Effector memory CD4-positive, alpha-beta T cell (primary cell): Measurements from ENCODE around the gene HUS1.

ENCODE experiments used
- DNase-seq, 3 donors: peaks; one replicate each; pipeline ENCODE4 v3.0.0-alpha.2; 2020
- H3K27ac ChIP-seq: 2 replicates; pipeline ENCODE4 v1.7.0; 2013; ENCODE audit warnings: mild to moderate bottlenecking, low read length, moderate library complexity; ENCODE audit not compliant: insufficient read depth, poor library complexity, severe bottlenecking
- H3K27me3 ChIP-seq: replicated peaks from 2 replicates; pipeline ENCODE4 v1.7.0; 2013; ENCODE audit warnings: mild to moderate bottlenecking, low read length; ENCODE audit not compliant: insufficient read depth, control insufficient read depth, poor library complexity, severe bottlenecking
- H3K36me3 ChIP-seq: 2 replicates; pipeline ENCODE4 v1.7.0; 2013; ENCODE audit warnings: mild to moderate bottlenecking, low read length, moderate library complexity; ENCODE audit not compliant: control insufficient read depth, insufficient read depth
- H3K4me1 ChIP-seq: 2 replicates; pipeline ENCODE4 v1.7.0; 2013; ENCODE audit warnings: low read length, mild to moderate bottlenecking; ENCODE audit not compliant: control insufficient read depth, insufficient read depth, poor library complexity, severe bottlenecking
- H3K4me3 ChIP-seq: 2 replicates; pipeline ENCODE4 v1.7.0; 2013; ENCODE audit warnings: low read length, low read depth, mild to moderate bottlenecking; ENCODE audit not compliant: insufficient read depth, poor library complexity, severe bottlenecking
- H3K9me3 ChIP-seq: 2 replicates; pipeline ENCODE4 v1.7.0; 2013; ENCODE audit warnings: mild to moderate bottlenecking, low read length, moderate library complexity; ENCODE audit not compliant: control insufficient read depth

The HUS1 gene

GRCh38 chr7:47940088-47941013, 39.1 kb downstream of the HUS1 start:
- Histone ChIP-seq H3K27ac (no peak overlapping the region), H3K36me3 (no peaks in the 10 kb centered on the region), H3K4me1 (no peaks in the 10 kb centered on the region), H3K4me3 (no peak overlapping the region), H3K27me3 (no peaks in the 10 kb centered on the region), H3K9me3 (no peaks in the 10 kb centered on the region)
- no peak for DNase-seq

DNA sequence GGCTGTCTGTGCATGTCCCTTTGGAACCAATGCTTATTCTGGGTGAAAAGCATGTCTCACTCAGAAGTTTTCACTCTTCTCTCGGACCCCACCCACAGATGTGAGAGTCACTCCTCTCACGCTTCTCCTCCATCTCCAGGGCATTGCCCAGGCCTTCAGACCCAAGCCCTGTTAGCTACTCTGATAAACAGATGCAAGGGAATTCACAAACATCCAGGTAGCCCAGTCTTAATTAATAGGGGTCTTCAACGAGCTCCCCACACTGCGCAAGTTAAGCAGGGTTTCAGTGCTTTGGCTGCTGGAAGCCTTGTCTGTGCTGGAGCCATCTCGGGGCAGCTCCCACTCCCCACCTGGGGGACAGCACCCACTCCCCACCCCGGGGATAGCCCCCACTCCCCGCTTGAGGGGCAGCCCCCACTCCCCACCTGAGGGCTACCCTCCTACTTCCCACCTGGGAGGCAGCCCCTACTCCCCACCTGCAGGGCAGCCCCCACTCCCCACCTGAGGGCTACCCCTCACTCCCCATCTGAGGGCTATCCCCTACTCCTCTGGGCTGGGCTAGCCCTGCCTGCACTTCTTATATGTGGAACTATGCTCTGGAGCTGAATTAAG, 39.9 kb downstream of the HUS1 start:
- H3K27ac ChIP-seq: no peak overlapping the region
- no peaks in the 10 kb centered on the region for H3K4me1 ChIP-seq
- DNase-seq: no peak
- no peaks in the 10 kb centered on the region for H3K27me3 ChIP-seq
- H3K36me3 ChIP-seq: no peaks in the 10 kb centered on the region
- H3K4me3 ChIP-seq: no peak overlapping the region
- no peaks in the 10 kb centered on the region for H3K9me3 ChIP-seq

GRCh38 chr7:47938574-47939165, 40.7 kb downstream of the HUS1 start:
- no peaks in the 10 kb centered on the region for H3K4me1 ChIP-seq
- H3K9me3 ChIP-seq: no peaks in the 10 kb centered on the region
- DNase-seq: no peak
- no peak overlapping the region for H3K27ac ChIP-seq
- H3K36me3 ChIP-seq: no peaks in the 10 kb centered on the region
- no peak overlapping the region for H3K4me3 ChIP-seq
- no peaks in the 10 kb centered on the region for H3K27me3 ChIP-seq

DNA sequence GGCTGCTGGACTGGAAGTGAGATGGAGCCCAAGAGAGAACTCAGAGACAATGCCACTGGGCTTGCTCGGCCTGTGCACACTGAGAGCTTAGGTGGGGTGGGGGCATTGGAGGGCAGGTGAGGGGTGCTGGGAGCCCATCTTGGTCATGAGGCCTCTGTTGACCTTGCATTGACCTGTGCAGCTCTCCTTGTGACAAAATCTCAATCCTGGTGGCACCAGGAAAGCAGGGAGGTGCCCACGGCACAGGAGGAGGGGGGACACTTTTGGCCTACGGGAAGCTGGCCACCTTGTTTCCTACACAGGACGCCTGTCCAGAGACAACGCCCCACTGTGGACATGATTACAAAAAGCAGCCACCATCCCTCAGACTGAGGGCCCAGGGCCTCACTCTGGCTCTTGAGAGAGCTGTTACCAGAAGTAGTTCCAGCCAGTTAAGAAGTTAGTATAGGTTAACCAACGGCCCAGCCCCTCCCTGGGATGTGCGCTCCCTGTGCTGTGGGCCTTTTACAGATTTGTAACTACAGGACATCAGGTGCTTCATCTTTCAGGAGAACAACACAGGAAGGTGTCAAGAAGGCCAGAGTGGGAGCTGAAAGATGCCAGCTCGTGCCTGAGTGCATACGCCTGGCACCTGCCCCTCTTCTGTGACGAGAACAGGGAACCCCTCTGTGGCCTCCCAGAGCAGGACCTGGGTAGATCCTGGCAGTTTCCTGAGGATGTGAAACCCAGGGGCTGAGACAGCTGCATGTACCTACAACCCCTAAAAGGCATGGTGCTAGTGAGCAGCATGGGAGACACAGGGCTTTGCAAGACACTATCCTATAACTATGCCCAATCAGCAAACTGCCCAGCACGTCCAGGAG, 41.5 kb downstream of the HUS1 start:
- H3K27me3 ChIP-seq: no peaks in the 10 kb centered on the region

DNA sequence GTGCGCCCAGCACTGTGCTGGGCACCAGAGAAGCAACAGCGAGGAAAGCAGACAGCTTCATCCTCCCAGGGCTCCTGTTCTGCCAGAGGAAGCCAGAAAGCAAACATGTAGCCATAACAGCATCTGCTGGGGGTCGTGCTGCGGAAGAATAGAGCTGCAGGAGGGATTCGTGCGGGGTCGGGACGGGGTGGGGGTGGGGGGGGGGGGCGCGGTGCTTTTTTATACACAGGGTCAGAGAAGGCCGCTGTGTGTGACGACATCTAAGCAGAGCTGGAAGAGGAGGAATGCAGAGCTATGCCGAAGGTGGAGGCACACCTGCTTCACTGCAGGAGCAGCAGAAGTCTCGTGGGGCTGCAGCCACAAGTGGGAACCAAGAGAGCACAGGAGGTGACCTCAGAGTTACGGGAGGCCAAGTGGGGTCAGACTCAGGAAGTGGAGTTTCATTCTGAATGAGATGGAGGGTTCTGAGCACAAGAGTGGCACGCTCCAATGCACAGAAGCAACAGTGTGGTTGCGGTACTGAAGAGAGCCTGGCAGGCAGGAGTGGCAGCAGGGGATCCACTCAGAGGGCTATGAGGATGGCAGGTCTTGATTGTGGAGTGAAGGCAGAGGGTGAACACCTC, 42.2 kb downstream of the HUS1 start:
- Histone ChIP-seq H3K36me3 (no peaks in the 10 kb centered on the region), H3K27me3 (no peaks in the 10 kb centered on the region), H3K27ac (no peak overlapping the region), H3K9me3 (no peaks in the 10 kb centered on the region), H3K4me3 (no peak overlapping the region), H3K4me1 (no peaks in the 10 kb centered on the region)
- DNase-seq: no peak

More for the DNA sequence above, 41.5 kb downstream of the HUS1 start:
- Histone ChIP-seq H3K9me3 (no peaks in the 10 kb centered on the region), H3K4me3 (no peak overlapping the region), H3K4me1 (no peaks in the 10 kb centered on the region), H3K36me3 (no peaks in the 10 kb centered on the region), H3K27ac (no peak overlapping the region)
- DNase-seq: no peak

DNA sequence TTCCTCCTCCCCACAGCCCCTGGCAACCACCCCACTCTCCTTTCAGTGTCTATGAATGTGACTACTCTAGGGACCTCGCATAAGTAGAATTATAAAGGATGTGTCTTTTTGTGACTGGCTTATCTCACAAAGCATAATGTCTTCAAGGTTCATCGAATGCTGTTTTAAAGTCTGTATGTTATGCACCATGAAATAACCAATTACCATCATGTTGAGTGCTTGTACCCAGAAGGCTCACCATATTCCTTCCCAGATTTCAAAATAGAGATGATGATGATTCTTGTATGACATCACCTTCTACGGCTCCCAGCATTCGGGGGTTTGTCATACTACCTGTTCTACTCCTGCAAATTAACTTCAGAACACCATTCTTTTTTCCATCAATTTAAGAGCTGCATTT, 43.1 kb downstream of the HUS1 start:
- H3K27me3 ChIP-seq: no peaks in the 10 kb centered on the region
- no peaks in the 10 kb centered on the region for H3K9me3 ChIP-seq
- no peak for DNase-seq
- no peaks in the 10 kb centered on the region for H3K4me1 ChIP-seq
- no peaks in the 10 kb centered on the region for H3K36me3 ChIP-seq
- no peak overlapping the region for H3K4me3 ChIP-seq
- no peak overlapping the region for H3K27ac ChIP-seq

DNA sequence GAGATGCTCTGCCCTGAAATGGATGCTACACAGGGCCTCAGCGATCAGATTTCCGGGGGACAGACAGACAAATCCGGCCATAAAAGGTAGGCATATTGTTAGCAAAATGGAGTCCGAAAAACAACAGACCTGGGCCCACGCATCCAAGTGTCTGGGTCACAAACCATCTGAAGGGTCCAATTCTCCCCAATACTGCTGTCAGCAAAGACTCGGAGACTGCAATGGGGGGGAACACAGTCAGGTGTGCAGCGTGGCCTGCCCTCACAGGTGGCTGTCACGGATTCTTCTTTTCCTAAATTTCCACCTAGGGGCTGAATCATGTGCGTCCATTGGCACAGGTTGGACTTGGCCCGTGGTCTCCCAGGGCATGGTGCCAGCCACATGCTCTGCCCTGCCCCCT, 44.1 kb downstream of the HUS1 start:
- no peaks in the 10 kb centered on the region for H3K9me3 ChIP-seq
- no peak overlapping the region for H3K27ac ChIP-seq
- no peaks in the 10 kb centered on the region for H3K4me1 ChIP-seq
- no peak overlapping the region for H3K4me3 ChIP-seq
- no peaks in the 10 kb centered on the region for H3K36me3 ChIP-seq
- DNase-seq: no peak
- H3K27me3 ChIP-seq: no peaks in the 10 kb centered on the region

DNA sequence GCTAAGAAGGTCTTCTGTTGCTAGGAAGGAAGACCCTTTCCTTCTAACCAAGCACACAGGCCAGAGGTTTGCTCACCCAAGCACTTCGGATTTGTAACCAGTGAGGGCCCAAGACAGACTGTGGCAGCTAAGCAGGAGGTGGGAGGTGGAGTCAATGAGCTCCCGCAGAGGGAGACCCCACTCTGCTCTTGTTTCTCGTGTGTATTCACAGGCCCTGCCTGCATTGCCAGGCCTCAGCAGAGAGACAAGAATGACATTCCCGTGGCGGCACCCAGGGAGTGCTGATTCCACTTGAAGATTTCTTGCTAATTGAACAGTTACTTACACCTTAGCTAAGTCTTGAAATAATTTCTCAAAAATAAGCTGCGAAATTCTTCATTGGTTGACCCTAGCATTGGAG, 44.6 kb downstream of the HUS1 start:
- H3K27me3 ChIP-seq: no peaks in the 10 kb centered on the region
- no peaks in the 10 kb centered on the region for H3K9me3 ChIP-seq
- no peak overlapping the region for H3K4me3 ChIP-seq
- H3K36me3 ChIP-seq: no peaks in the 10 kb centered on the region
- H3K4me1 ChIP-seq: no peaks in the 10 kb centered on the region
- no peak overlapping the region for H3K27ac ChIP-seq
- DNase-seq: no peak

GRCh38 chr7:47933215-47933614, 46.2 kb downstream of the HUS1 start:
- Histone ChIP-seq H3K9me3 (no peaks in the 10 kb centered on the region), H3K27me3 (no peaks in the 10 kb centered on the region), H3K27ac (no peak overlapping the region), H3K4me1 (no peaks in the 10 kb centered on the region), H3K4me3 (no peak overlapping the region), H3K36me3 (no peaks in the 10 kb centered on the region)
- DNase-seq: no peak
